Esophagus mucosa (tissue), 1 donor: ENCODE results near the gene OLFML1. TPM values are rescaled to one million over a fixed set of nuclear protein-coding genes. Genes with fewer than 3 reads are reported as not detected.
A peak's percentile ranks its signal among the peaks of the same experiment; 100 is the strongest.

Experiments
- ATAC-seq: fragments of 200-7000 bp; cut with Tn5 transposase; one replicate; pipeline ENCODE4 v1.9.1; 2020
- total RNA-seq: library from RNA; stranded (reverse); gene quantifications from one replicate; pipeline ENCODE4 v1.2.4, GENCODE V29; 2023
- donor health status: DM: yes; HTN: yes; CAD: no.

OLFML1 gene
- total RNA-seq, 1 donor from 2014 or later: 0.92 TPM

- no peak for ATAC-seq
These were observed 48.1 kb downstream of the OLFML1 start for GRCh38 chr11:7533199-7534041.

DNA sequence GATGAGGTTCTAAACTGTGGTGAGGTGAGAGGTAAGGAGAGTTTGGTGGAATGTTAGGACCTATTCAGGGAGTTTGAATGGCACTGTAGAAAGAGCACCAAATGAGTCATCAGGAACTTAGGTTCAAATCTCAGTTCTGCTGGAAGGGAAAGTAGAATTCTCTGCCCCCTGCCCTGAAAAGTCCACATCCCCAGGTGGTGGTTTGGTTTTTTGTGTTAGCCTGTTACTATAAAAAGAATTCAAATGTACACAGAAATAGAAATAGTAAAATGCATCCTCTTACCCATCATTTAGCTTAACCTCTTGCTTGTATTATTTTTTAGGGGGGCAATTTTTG, 48.7 kb downstream of the OLFML1 start:
- ATAC-seq: no peak

GRCh38 chr11:7536100-7536499, 50.8 kb downstream of the OLFML1 start:
- ATAC-seq: no peak

- ATAC-seq: no peak
These were observed 52.0 kb downstream of the OLFML1 start for GRCh38 chr11:7537265-7537664.

- peak; percentile 50 for ATAC-seq
These were observed 52.7 kb downstream of the OLFML1 start for GRCh38 chr11:7538031-7538430.

GRCh38 chr11:7538466-7539454, 53.5 kb downstream of the OLFML1 start:
- peak; percentile 87 for ATAC-seq

DNA sequence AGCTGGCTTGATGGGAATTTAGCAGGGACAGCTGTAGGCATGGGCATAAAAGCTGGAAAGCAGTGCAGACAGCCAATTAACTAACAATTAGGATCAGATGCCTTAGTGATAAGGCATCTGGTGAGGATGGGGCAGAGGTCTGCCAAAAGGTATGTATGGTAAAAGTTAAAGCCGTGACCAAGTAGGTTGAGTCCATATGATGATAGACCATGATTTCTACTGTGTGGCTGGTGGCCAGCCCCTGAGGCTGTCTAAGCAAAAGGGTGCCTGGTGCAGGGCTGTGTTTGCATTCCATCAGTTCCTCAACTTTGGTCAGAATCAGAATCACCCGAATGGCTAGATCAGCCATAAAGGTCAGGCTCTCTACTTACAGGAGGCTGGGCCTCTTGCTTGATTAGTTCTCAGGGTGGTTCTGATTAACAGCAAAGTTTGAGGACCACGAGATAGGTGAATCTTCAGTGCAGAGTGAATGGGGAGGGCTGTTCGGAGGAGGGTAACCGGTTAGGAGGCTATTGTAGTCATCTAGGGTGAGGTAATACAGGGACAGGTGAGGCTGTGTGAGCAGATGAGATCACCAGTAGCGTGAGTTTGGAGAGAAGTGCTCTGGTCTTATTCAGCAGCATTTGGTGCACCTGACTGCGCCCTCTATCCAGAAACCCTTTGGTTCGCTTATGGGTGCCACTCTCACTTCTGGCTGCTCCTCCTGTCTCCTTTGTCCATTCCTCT, 55.7 kb downstream of the OLFML1 start:
- ATAC-seq: peak; percentile 86

GRCh38 chr11:7543302-7543701, 58.0 kb downstream of the OLFML1 start:
- ATAC-seq: no peak

DNA sequence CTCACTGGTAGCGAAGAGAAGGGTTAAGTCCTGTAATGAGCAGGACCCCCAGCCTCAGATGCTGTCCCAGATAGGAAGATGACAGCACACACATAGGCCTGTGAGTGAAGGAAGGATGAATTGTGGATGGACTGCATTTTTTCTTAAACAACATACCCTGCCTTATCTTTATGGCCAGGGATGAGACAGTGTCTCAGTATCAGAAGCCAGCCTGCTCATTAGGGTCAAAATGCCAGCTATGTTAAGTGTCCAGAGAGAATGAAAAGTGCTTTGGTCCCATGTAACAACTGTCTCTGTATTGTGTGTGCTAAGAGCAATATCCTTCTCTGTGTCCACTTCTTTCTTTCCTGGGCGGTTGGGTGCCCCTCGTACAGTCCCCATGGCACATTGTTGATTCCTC, 58.7 kb downstream of the OLFML1 start:
- no peak for ATAC-seq

- peak; percentile 27 for ATAC-seq
These were observed 60.3 kb downstream of the OLFML1 start for GRCh38 chr11:7545611-7546010.

- ATAC-seq: peak; percentile 83
These were observed 61.1 kb downstream of the OLFML1 start for GRCh38 chr11:7546324-7546791.

DNA sequence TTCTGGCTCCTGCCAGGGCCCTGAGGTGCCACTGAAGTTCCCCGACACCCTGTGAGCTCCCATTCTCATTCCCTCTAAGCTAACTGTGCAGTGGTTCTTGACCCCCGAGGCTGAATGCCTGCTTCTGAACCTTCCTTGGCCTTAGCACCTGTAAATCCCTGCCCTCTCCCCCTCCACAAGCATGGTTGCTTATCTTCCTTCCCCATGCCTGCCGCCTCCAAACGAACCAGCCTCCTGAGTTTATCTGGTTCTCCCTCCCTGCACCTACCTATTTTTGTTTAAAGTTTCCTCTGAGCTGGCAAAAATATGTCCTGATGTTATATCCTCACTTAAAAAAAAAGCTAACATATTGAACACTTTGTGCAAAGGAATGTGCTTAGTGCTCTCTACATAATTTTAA, 62.4 kb downstream of the OLFML1 start:
- no peak for ATAC-seq

DNA sequence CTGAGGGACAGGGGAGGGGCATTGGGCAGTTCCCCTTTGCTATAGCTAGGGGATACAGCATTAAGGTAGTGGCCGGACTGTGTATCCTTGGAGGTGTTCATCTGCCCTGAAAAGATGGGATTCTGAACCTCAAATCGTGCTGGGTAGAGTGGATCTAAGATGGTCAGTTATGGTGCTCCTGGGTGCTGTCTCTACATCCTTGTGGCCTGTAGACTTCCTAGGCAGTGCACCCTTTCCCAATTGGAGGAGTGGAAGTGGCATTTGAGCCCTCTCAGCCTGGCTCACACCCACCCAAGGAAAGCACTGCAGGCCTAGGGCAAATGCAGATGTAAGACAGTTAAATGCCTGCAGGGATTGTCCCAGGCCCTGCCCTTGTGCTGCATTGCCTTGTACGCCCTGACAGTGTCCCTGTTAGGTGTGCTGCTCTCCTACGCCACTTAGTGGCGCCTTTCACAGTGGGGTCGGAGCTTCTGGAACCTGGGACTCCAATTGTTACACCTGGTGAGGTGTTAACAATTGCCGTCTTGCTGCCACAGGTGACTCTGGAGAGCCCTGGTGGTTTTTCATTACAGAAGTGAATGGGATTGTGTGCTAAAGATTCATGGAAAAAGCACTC, 63.5 kb downstream of the OLFML1 start:
- ATAC-seq: peak; percentile 69

GRCh38 chr11:7549681-7550080, 64.4 kb downstream of the OLFML1 start:
- no peak for ATAC-seq

GRCh38 chr11:7551571-7551970, 66.3 kb downstream of the OLFML1 start:
- no peak for ATAC-seq

DNA sequence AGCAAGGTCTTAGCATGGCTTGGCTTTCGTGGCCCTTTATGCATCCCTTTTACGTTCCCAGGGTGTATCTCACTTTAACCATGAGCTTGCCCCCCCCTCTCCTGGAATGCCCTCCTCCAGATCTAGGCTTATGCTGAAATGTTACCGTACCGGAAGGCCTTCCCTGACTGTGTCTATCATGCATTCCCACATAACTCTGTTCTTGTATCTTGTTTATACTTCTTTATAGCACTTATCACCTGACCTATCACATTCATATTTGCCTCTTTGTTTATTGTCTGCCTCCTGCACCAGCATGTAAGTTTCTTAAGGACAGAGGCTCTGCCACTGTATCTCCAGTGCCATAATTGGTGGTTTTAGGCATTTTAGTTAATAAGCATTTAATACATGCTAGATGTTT, 67.4 kb downstream of the OLFML1 start:
- no peak for ATAC-seq

DNA sequence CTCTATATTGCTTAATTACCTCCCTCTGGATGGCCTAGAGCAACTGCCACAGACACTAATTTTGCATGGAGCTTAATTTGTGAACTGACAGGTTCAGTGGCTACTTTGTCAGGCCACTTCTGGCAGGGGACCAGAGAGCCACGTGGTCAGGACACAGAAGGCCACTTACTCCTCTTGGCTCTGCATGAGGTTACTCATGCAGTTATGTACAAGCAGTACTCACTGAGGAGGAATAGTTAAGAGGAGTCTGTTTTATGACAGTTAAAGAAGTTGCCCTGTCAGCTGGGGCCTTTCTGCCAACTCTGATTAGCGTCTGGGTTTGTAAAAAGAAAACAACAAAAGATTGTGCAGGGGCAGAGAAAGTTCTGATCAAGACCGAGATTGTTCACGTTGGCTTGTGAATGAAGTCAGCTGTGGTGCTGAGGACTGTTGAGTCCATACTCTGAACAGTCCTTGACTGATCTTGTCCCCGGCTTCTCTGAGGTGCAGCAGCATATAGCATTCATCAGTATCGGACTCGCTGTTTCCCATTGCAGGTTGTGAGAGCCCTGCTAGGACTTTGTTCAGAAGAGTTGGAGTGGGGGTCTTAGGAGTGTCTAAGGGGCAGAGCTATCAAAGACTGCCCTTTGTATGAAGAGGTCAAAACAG, 69.9 kb downstream of the OLFML1 start:
- peak; percentile 84 for ATAC-seq

GRCh38 chr11:7558046-7558445, 72.7 kb downstream of the OLFML1 start:
- ATAC-seq: no peak

- no peak for ATAC-seq
These were observed 74.3 kb downstream of the OLFML1 start for GRCh38 chr11:7559398-7560283.
